Mucosa of stomach (tissue), 1 donor: Measurements from ENCODE around the gene UST.

ENCODE experiments used
- H3K27me3 ChIP-seq: one replicate; pipeline ENCODE4 v1.7.0; 2013; ENCODE audit warnings: mild to moderate bottlenecking, low read length; ENCODE audit not compliant: control insufficient read depth, insufficient read depth
- H3K36me3 ChIP-seq: one replicate; pipeline ENCODE4 v1.7.0; 2013; ENCODE audit warnings: low read length; ENCODE audit not compliant: control insufficient read depth, insufficient read depth
- H3K4me1 ChIP-seq: one replicate; pipeline ENCODE4 v1.7.0; 2013; ENCODE audit warnings: mild to moderate bottlenecking, low read length; ENCODE audit not compliant: control insufficient read depth, insufficient read depth
- H3K4me3 ChIP-seq: one replicate; pipeline ENCODE4 v1.7.0; 2013; ENCODE audit warnings: low read length
- H3K9ac ChIP-seq: one replicate; pipeline ENCODE4 v1.7.0; 2013; ENCODE audit warnings: mild to moderate bottlenecking, low read length, moderate library complexity
- H3K9me3 ChIP-seq: one replicate; pipeline ENCODE4 v1.7.0; 2013; ENCODE audit warnings: mild to moderate bottlenecking, low read length, moderate library complexity; ENCODE audit not compliant: control insufficient read depth
- donor health status: Pancreatic carcinoma.

Gene UST

GRCh38 chr6:148711833-148712654 lies 34.8 kb upstream of the UST start:
- H3K27me3 ChIP-seq, result no peaks in the 10 kb centered on the region
- H3K36me3 ChIP-seq, result no peaks in the 10 kb centered on the region
- H3K9ac ChIP-seq, result no peak overlapping the region
- no peaks in the 10 kb centered on the region for H3K9me3 ChIP-seq
- H3K4me1 ChIP-seq, result no peaks in the 10 kb centered on the region
- H3K4me3 ChIP-seq, result no peak overlapping the region

DNA sequence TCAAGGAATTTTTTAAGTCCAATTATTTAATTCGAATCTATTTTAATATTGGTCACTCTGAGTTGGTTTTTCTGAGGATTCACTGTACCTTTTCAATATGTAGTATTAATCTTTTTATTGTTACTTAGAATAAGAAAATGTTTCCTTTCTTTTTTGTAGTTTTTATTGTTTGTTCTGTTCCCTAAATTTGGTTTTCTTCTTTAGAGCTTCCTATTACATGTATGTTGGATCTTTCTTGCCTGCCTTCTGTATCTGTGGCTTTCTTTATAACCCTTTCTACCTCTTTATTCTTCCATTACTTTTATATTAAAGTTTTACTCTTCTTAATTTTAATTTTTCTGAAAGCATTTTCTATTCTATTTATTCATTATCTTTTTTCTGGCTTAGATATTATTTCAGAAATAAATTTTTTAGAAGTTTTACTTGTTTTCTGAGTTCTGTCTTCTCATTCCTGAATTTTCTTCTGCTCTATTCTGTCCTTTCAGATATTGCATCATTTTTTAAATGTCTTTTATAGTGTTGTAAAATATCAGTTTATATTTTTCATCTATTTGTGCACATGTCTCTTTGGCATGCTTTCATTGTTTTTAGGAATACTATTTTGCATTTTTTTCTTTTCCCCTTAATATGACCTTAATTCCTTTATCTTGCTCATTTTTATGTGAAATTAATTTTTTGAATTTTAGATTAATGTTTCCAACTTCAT lies 33.6 kb upstream of the UST start:
- Histone ChIP-seq H3K9ac (no peak overlapping the region), H3K4me3 (no peak overlapping the region), H3K4me1 (no peaks in the 10 kb centered on the region), H3K27me3 (no peaks in the 10 kb centered on the region), H3K36me3 (no peaks in the 10 kb centered on the region), H3K9me3 (no peaks in the 10 kb centered on the region)

- Histone ChIP-seq H3K9me3 (no peaks in the 10 kb centered on the region), H3K4me3 (no peak overlapping the region), H3K27me3 (no peaks in the 10 kb centered on the region), H3K4me1 (no peaks in the 10 kb centered on the region), H3K9ac (no peak overlapping the region), H3K36me3 (no peaks in the 10 kb centered on the region)
Observed at GRCh38 chr6:148713921-148714320, 32.9 kb upstream of the UST start.

DNA sequence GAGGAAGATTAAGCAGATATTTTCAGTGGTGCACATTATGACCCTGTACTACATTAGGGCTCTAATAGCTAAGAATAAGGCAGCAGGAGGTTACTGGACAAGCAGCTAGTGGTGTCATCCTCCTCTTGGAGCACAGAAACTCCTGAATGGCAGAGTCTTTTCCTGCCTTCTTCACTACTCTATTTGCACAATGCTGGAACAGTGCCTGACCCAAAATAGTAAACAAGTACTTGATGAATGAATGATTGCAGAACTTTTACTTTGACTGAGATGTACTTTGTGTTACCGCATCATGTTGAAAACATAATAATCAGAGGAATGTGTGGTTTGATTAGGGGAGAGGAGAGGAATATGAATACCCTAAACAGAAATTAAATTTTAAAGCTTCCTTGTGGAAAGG lies 30.0 kb upstream of the UST start:
- H3K36me3 ChIP-seq, result no peaks in the 10 kb centered on the region
- H3K9ac ChIP-seq, result no peak overlapping the region
- no peaks in the 10 kb centered on the region for H3K9me3 ChIP-seq
- H3K27me3 ChIP-seq, result no peaks in the 10 kb centered on the region
- H3K4me3 ChIP-seq, result no peak overlapping the region
- H3K4me1 ChIP-seq, result peaks cover 3% of the 10 kb centered on the region

DNA sequence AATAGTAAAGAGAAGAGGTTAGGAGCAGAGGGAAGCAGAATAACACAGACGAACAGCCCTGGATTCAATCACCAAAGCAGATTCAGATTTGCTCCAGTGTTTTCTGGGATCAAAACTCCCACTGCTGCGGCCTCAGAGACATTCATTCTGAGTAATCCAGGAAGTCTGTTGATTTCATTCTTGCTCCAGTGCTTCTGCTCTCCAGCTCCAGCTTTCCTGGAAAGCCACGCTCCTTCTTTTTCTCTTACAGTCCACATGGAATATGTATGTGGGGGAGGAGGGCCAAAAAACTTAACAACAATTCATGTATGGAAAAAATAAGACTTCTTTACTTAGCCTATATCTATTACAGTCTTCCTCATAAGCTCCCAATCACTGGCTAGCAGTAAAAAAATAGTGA lies 26.4 kb upstream of the UST start:
- no peaks in the 10 kb centered on the region for H3K36me3 ChIP-seq
- no peaks in the 10 kb centered on the region for H3K9me3 ChIP-seq
- no peaks in the 10 kb centered on the region for H3K27me3 ChIP-seq
- peaks cover 3% of the 10 kb centered on the region for H3K4me1 ChIP-seq
- H3K4me3 ChIP-seq, result no peak overlapping the region
- no peak overlapping the region for H3K9ac ChIP-seq

GRCh38 chr6:148720897-148721296 lies 25.9 kb upstream of the UST start:
- Histone ChIP-seq H3K9ac (no peak overlapping the region), H3K27me3 (no peaks in the 10 kb centered on the region), H3K4me1 (peaks cover 3% of the 10 kb centered on the region)

DNA sequence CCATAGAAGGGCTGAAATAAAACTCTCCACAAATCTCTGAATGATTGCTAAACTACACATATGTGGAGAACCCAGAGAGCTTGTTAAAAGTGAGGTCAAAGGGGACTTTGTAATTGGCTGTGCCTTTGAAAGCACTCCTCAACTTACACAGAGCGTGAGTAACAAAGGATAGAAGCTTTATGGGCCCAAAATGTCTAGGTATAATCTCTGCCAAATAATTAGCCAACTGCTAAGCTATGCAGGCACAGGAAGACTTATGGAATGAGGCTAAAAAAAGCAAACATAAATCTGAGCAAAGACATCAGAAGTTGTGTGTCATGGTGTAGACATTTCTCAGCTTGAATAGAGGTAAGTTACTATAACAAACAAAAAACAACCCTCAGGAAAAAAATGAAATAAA lies 23.3 kb upstream of the UST start:
- Histone ChIP-seq H3K27me3 (no peaks in the 10 kb centered on the region), H3K9me3 (no peaks in the 10 kb centered on the region), H3K9ac (no peak overlapping the region), H3K36me3 (no peaks in the 10 kb centered on the region), H3K4me3 (no peak overlapping the region), H3K4me1 (peaks cover 3% of the 10 kb centered on the region)

More at GRCh38 chr6:148720897-148721296, 25.9 kb upstream of the UST start:
- Histone ChIP-seq H3K4me3 (no peak overlapping the region), H3K36me3 (no peaks in the 10 kb centered on the region), H3K9me3 (no peaks in the 10 kb centered on the region)

GRCh38 chr6:148724428-148724827 lies 22.4 kb upstream of the UST start:
- Histone ChIP-seq H3K9ac (no peak overlapping the region), H3K4me3 (no peak overlapping the region), H3K36me3 (no peaks in the 10 kb centered on the region), H3K27me3 (no peaks in the 10 kb centered on the region), H3K4me1 (peaks cover 3% of the 10 kb centered on the region), H3K9me3 (no peaks in the 10 kb centered on the region)

DNA sequence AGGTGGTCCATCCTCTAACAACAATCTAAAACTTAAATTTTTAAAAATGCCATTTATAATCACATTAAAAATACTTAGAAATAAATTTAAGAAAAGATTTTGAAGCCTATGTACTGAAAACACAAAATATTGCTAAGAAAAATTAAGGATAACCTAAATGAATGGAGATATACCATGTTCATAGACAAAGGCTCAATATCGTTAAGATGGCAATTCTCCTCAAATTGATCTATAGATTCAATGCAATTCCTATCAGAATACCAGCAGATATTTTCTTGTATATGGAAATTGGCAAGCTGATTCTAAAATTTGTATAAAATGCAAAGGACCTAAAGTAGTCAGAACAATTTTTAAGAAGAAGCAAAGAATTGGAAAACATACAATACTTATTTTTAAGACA lies 19.7 kb upstream of the UST start:
- Histone ChIP-seq H3K36me3 (no peaks in the 10 kb centered on the region), H3K4me1 (no peaks in the 10 kb centered on the region), H3K9me3 (no peaks in the 10 kb centered on the region), H3K4me3 (no peak overlapping the region), H3K27me3 (no peaks in the 10 kb centered on the region), H3K9ac (no peak overlapping the region)

DNA sequence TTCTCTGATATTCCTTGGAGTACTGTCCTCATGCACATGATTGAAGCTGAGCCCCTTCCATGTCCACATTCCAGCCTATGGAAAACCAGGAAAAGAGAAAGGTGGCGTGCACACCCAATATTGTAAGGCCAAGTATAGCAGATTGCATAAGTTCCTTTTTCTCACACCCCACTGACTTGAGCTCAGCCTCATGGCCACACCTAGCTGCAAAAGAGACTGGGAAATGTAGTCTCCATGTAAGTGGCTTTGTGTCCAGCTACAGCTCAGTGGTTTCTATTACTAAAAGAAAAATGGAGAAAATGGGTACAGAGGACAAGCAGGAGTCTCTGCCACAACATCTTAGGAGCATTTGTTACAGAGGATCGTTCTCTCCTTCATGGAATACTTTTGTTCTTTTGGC lies 10.8 kb upstream of the UST start:
- Histone ChIP-seq H3K36me3 (no peaks in the 10 kb centered on the region), H3K4me3 (no peak overlapping the region), H3K27me3 (no peaks in the 10 kb centered on the region), H3K9ac (no peak overlapping the region), H3K9me3 (no peaks in the 10 kb centered on the region), H3K4me1 (no peaks in the 10 kb centered on the region)

DNA sequence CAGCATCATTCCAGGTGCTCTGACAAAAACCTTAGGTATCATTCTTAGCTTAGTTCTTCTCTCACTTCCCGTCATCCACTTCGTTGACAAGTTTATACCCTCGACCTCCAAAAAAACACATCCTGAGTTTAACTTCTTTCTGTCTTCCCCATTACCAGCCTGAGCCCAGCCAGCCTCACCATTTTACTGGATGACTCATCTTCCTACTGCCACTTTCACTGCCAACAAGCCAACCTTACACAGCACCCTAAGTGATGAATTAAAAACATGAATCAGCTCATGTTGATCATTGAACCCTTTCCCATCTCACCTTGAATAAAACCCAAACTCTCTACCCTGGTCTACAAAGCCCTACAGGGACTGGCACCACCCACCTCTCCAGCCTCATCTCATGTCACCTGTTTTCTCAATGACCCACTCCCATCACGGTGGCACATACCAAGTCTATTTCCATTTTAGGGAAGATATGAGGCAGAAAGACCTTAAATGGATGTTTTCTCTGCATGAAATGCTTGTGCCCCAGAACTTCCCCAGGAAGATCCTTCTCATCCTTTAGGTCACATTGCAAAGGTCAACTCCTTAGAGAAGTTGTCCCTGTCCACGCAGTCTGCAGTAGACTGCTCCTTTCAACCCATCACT lies 9.9 kb upstream of the UST start:
- Histone ChIP-seq H3K36me3 (no peaks in the 10 kb centered on the region), H3K9ac (no peak overlapping the region), H3K9me3 (no peaks in the 10 kb centered on the region), H3K4me1 (no peaks in the 10 kb centered on the region), H3K27me3 (no peaks in the 10 kb centered on the region), H3K4me3 (no peak overlapping the region)

- Histone ChIP-seq H3K9ac (no peak overlapping the region), H3K9me3 (no peaks in the 10 kb centered on the region), H3K4me1 (no peaks in the 10 kb centered on the region), H3K27me3 (no peaks in the 10 kb centered on the region), H3K4me3 (no peak overlapping the region), H3K36me3 (no peaks in the 10 kb centered on the region)
Observed at GRCh38 chr6:148737806-148738205, 9.0 kb upstream of the UST start.
